ENCODE results near the gene TEX22. TPM values are rescaled to one million over a fixed set of nuclear protein-coding genes. Genes with fewer than 3 reads are reported as not detected.

Gene TEX22
- total and polyA plus RNA-seq, 4 donors: 0.02 to 0.14 (median 0.08) TPM; not detected in 1

GRCh38 chr14:105416671-105417070 is 18.3 kb downstream of the TEX22 start (continued):
- TF ChIP-seq REST (IDR thresholded peaks at IDR 0.05) (no peak), HNF4G (IDR thresholded peaks at IDR 0.05) (no peak)

- no peak overlapping the region for H3K4me3 ChIP-seq (ENCODE audit: low read depth in 1 of 3, low read length in 3 of 3)
- H3K27me3 ChIP-seq (ENCODE audit: control insufficient read depth in 4 of 4, insufficient read depth in 4 of 4, low read length in 3 of 4): no peaks in the 10 kb centered on the region
- peaks cover 19 to 39% (median 30%) of the 10 kb centered on the region in 4 donors for H3K4me1 ChIP-seq (ENCODE audit: control insufficient read depth in 4 of 4, insufficient read depth in 4 of 4, low read length in 3 of 4)
- no peak for TF ChIP-seq HNF4A (conservative IDR thresholded peaks at IDR 0.05)
- TF ChIP-seq ZBTB33 (IDR thresholded peaks at IDR 0.05): no peak
- TF ChIP-seq JUND (IDR thresholded peaks at IDR 0.05): no peak
- no peak for TF ChIP-seq REST (IDR thresholded peaks at IDR 0.05)
- TF ChIP-seq TAF1 (conservative IDR thresholded peaks at IDR 0.05): no peak
- no peak for TF ChIP-seq YY1 (IDR thresholded peaks at IDR 0.05)
- TF ChIP-seq RAD21 (IDR thresholded peaks at IDR 0.05): no peak
- TF ChIP-seq NR2F2 (IDR thresholded peaks at IDR 0.05): no peak
- no peak for TF ChIP-seq CTCF (IDR thresholded peaks at IDR 0.05; ENCODE audit: low read depth, low read length, missing input control)
- TF ChIP-seq RXRA (IDR thresholded peaks at IDR 0.05): no peak
- no peak for TF ChIP-seq HNF4G (IDR thresholded peaks at IDR 0.05)
- TF ChIP-seq ATF3 (IDR thresholded peaks at IDR 0.05): no peak
- no peak for TF ChIP-seq EGR1 (IDR thresholded peaks at IDR 0.05; ENCODE audit: low read depth in 2 of 2)
- TF ChIP-seq FOXA2 (IDR thresholded peaks at IDR 0.05): no peak
- no peak for TF ChIP-seq GABPA (IDR thresholded peaks at IDR 0.05 in 1 of 2, conservative IDR thresholded peaks at IDR 0.05 in 1 of 2)
- no peak for TF ChIP-seq MAX (IDR thresholded peaks at IDR 0.05)
- no peak for TF ChIP-seq FOXA1 (IDR thresholded peaks at IDR 0.05)
- no peak for TF ChIP-seq SP1 (IDR thresholded peaks at IDR 0.05)
- no peaks in the 10 kb centered on the region for H3K9me3 ChIP-seq (ENCODE audit: control insufficient read depth in 4 of 4, low read length in 3 of 4)
- DNase-seq (ENCODE audit: low spot score): no peak
- WGBS: 78% methylated on average over 3 of the region's 3 CpGs
- H3K27ac ChIP-seq (ENCODE audit: low read depth in 1 of 2, low read length in 2 of 2): no peak overlapping the region
- H3K36me3 ChIP-seq (ENCODE audit: control insufficient read depth in 4 of 4, insufficient read depth in 3 of 4, low read depth in 1 of 4, low read length in 3 of 4): no peaks in the 10 kb centered on the region
- no peak overlapping the region for H3K9ac ChIP-seq (ENCODE audit: low read depth in 1 of 2, low read length in 2 of 2)
Observed at GRCh38 chr14:105417690-105418121, 19.4 kb downstream of the TEX22 start.

Data from liver (tissue), 9 donors.